Suprapubic skin (tissue), 4 donors: ENCODE measurements around the gene ITLN1.

Source experiments
- EP300 ChIP-seq: sonication (generic); formaldehyde crosslinking; IDR thresholded peaks from one replicate; pipeline ENCODE4 v1.6.1; 2017; ENCODE audit warnings: antibody characterized with exemption
- POLR2AphosphoS5 ChIP-seq, 3 donors: sonication (generic); formaldehyde crosslinking; IDR thresholded peaks; one replicate each; pipeline ENCODE4 v1.6.1; 2017; ENCODE audit warnings: antibody characterized with exemption in 3 of 3
- TF ChIP-seq, protein P1 (sequence below), 2 donors: fragments of 200-600 bp in 1 of 2; fragments of 450-650 bp in 1 of 2; sonication (generic) in 1 of 2; IDR thresholded peaks; one replicate each; pipeline ENCODE4 v1.5.1; 2016 to 2019; ENCODE audit warnings: antibody characterized with exemption in 2 of 2, mild to moderate bottlenecking in 1 of 2, moderate library complexity in 1 of 2

DNA sequence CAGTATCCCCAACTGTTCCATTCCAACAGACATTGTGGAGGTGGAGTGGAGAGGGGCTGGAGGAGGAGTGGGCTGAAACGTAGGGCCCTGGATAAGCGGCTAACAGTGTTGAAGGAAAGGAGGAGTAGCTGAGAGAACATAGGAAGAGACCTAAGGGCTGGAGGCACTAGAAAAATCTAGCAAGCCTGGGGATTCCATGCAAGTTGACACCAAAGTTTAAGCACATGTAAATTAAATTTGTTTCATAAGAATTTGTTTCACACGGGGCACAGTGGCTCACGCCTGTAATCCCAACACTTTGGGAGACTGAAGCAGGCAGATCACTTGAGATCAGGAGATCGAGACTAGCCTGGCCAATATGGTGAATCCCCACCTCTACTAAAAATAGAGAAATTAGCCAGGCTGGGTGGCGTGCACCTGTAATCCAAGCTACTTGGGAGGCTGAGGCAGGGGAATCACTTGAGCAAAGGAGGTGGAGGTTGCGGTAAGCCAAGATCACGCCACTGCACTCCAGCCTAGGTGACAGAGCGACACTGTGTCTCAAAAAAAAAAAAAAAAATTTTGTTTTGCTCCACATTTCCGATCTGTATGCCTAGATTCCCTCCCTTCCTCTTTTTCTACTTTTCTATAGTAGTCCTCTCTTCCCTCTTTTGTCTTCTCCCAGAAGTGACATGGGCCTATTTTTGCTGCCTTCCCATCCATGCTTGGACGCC is 21.8 kb downstream of the ITLN1 start:
- TF ChIP-seq, protein P1, sequence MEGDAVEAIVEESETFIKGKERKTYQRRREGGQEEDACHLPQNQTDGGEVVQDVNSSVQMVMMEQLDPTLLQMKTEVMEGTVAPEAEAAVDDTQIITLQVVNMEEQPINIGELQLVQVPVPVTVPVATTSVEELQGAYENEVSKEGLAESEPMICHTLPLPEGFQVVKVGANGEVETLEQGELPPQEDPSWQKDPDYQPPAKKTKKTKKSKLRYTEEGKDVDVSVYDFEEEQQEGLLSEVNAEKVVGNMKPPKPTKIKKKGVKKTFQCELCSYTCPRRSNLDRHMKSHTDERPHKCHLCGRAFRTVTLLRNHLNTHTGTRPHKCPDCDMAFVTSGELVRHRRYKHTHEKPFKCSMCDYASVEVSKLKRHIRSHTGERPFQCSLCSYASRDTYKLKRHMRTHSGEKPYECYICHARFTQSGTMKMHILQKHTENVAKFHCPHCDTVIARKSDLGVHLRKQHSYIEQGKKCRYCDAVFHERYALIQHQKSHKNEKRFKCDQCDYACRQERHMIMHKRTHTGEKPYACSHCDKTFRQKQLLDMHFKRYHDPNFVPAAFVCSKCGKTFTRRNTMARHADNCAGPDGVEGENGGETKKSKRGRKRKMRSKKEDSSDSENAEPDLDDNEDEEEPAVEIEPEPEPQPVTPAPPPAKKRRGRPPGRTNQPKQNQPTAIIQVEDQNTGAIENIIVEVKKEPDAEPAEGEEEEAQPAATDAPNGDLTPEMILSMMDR (IDR thresholded peaks at IDR 0.05): no peak
- TF ChIP-seq POLR2AphosphoS5 (IDR thresholded peaks at IDR 0.05) (no peak), EP300 (no peak)
